ENCODE measurements around the gene PCDH9.

The PCDH9 gene

DNA sequence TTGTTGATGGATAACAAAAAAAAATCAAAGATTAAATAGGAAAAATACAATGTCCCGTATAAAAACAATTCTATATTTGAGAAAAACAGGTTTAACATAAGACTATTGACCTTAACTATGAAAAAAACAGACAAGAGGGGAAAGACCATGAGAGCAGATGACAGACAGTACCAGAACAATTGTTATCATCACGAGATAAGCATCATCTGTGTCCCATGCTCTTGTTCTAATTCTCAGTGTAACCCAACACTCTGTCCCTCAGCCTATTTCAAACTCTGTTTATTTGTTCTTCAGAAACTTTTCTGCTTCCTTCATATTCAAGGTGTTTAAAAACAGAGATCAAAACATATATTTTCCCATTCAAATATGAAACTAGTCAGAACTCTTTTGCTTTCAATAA lies 216.4 kb downstream of the PCDH9 start:
- DNase-seq = no peak

DNA sequence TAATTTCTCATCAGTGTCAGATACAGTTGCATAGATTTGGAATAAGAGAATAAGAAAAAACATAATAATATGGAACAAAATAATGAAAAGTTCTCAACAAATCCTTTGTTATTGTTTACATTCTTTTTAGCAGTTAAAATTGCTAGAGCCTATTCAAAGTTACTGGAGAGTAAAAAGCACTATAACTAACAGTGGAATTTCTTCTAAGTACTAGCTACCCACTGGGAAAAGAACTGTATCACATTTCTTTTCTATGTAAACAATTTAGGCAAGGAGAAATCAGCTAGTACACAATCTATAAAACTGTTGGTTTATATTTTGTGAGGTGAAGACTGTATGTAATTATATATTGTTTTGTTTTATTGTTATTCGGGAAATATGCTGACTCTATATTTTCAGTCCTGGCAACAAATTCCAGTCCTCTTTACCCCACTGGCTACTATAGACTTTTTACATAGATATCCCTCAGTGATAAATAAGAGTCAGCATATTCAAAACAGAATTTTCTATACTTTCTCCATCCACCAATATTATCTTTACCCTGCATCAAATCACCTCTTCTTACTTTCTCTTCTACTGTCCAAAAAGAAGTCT lies 222.0 kb downstream of the PCDH9 start:
- no peak for DNase-seq

DNA sequence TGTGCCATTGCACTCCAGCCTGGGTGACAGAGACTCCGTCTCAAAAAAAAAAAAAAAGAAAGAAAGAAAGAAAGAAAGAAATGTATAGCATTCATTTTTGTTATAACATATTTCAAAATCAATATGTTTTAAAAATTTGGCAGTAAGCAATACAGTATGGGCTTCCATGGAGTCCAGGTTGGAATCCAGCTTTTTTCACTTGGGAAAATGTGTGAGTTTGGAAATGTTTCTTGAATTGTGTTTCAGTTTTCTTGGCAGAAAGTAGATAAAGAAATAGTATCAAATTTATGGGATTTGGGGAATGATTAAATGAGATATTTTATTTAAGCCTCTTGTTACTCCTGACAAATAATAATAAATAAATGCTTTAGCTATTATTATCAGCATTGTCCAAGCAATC lies 225.6 kb downstream of the PCDH9 start:
- no peak for DNase-seq

DNA sequence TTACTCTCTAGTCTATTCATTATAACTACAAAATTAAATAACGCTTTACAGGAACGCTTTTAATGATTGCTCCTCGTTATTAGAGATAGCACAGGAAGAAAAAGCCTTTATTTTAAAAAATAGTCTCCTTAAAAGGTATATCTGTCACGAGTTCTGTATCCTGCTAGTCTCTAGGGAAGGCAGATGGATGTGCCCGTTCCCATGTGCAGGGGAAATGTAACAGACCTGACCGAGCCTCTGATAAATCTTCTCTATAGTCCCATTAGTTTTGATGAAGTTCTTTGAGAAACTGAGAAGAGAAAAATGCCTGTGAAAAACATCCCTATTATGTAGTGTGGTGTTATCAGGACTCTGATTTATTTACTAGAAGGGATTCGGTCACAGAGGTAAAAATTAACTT lies 226.4 kb downstream of the PCDH9 start:
- no peak for DNase-seq

DNA sequence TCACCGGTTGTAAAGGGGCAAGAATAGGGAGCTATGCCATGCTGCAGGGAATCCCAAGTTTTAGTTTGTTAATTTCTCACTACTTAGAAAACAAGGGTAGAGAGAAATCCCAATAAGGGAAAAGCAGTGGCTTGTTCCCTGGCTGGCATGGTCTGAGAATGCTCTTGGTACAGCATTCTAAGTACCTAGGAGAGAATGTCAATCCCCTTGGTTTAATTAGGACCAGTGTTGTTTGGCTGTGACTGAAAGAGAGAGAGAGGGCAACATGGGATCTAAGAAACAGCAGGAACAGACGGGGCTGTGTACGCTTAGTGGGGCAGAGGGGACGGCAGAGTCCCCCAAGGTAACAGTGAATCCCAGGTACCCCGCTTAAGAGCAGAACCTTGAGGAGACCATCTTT lies 228.8 kb downstream of the PCDH9 start:
- DNase-seq = no peak

DNA sequence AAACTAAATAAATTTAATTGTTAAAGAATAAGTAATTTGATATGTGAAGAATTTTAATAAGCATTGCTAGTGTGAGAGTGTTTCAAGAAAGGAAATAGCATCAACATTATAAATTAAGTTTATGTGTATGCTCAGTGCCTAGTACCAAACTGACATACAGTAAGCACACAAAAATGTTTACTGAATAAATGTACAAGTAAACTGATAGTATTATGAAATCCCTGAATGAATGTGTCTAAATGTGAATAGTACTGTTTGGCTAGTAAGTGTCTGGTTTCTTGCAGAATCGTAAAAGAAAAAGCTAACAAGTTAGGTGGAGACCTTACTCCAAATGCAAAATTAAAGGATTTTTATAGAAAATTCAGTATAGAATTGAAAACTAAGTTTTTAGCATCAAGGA lies 233.6 kb downstream of the PCDH9 start:
- DNase-seq = no peak

DNA sequence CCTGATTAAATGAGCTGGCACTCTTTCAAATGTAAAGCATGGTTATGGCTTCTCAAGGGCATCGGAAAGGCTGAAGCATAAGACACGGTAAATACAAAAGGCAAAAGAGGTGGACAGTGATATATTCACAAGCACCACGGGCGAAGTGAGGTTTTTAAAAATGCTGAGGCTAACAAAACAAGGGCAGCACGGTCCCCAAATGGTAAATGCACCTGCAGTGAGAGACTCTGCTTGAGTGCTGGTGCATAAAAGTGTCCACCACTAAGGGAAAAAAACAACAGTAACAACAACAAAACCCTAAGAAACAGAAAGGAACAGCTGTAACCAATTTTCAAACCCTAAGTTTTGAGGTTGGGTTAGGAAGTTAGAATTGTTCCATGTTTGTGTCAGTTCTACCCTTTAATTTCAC lies 234.9 kb downstream of the PCDH9 start:
- DNase-seq = no peak

DNA sequence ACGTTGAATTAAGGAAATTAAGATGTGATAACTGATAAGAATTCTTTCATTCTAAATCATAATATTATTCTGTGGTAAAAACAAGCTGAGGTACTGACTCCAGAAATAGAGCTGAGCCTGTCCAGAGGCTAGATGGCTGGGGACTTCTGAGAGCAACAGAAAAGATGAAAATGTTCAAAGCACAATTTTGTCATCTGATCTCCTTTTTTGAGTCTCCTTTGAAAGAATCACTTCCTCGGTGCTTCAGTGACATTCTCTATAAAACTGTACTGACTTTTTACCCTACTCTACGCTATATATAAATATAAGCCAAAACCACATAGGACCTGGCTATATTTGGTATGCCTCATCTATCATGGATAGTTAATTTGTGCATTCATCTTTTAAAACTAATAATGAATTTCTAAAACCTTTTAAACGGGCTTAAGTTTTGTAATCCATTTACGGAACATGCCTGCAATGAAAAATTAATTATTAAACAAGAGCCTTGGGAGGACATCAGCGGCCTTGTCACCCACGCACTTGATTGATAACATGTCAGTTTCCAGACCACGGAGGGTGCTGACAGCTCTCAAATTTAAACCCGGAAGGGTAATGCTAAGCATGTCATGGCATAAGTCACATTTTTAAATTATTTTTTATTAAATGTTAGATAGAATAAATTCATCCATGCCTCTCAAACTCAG lies 235.5 kb downstream of the PCDH9 start:
- DNase-seq = no peak

DNA sequence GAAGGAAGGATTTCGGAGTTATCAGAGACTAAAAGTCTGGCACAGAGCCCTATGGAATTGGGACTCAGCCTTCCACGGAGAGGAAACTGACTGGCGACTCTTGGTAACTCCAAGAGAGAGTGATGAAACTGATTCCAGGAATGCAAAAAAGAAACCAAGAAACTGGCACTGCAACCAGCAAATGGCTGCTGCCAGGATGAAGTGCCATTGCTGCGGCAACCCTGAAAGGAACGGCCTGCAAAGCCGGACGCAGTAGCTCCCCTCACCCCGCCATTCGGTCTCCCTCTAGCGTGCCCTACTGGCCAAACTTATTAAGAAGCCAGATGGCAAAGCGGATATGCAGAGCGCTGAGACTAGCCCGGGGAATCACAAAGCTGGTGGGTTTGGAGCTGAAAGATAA lies 236.0 kb downstream of the PCDH9 start:
- DNase-seq = no peak

DNA sequence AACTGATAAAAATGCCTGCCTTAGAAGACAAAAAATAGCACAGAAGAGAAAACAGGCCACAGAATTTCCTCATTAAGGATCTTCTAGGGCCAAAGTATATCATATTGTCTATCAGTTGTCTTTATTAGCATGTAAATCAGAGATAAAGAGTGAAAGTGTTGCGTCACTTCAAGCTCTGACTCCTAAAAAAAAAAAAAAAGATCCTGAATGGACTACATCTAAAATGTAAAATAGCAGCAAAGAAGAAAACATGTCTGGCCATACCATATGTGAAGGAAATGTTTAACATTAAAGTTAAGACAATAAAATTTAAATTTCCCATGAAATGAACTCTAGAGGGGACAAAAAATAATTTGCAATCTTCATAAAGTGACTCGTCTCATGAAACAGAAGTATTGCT lies 237.4 kb downstream of the PCDH9 start:
- no peak for DNase-seq

DNA sequence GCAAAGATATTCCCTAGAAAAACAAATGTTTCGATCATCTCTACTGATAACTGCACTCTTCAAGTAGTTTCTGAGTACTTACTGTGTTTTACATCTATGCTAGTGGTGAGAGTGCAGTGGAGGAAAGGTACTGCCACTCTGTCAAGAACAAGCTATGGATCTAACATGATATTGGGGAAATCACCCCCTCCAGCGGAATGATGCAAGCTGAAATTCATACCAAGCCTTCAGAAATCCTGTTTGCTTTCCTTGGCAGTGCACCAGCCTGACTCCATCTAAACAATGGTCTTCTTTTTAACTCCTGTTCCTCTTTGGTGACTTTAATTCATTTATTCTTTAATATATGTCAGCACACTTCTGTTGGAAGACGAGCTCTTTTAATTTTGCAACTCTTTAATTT lies 238.0 kb downstream of the PCDH9 start:
- no peak for DNase-seq

DNA sequence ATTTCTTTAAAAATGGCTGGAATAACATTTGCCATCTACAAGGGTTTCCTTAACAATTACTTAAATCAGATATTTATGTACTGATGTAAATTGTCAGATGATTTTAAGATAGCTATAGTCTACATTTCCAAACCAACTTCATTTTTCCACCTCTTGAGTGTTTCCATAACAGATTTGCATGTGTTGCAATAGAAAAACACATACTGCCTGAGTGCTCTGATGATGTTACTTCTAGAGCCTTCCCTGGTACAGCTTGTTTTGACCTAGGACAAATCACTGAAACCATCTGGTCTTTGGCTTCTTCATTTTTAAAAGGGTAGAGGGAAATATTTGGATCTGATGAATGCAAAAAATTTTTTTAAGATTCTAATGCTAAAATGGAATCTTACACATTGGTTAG lies 245.9 kb downstream of the PCDH9 start:
- DNase-seq = no peak

DNA sequence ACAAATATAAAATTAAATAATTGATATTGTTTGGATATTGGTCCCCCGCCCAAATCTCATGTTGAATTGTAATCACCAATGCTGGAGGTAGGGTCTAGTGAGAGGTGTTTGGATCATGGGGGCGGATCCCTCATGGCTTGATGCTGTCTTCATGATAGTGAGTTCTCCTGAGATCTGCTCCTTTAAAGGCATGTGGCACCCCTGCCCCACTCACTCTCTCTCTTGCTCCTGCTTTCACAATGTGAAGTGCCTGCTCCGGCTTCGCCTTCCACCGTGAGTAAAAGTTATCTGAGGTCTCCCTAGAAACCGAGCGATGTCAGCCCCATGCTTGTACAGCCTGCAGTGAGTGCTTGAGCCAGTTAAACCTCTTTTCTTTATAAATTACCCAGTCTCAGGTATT lies 248.2 kb downstream of the PCDH9 start:
- no peak for DNase-seq

DNA sequence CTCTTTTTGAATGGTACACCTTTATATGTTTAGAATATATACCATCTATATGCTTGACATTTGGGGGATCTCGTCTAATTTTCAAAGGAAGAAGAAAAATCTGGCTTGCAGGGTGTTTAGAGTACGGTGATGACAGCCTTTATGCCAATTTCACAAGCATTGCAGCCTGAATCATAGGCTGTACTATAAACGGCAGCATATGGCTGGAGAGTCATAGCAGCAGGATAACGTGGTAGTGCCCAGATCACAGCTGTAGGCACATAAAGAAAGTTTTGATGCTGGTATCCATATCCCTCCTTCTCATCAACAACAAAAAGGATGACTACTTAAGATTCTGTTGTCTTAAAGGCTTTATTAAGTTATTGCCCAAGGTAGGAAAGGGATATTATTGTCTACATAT lies 253.0 kb downstream of the PCDH9 start:
- no peak for DNase-seq

DNA sequence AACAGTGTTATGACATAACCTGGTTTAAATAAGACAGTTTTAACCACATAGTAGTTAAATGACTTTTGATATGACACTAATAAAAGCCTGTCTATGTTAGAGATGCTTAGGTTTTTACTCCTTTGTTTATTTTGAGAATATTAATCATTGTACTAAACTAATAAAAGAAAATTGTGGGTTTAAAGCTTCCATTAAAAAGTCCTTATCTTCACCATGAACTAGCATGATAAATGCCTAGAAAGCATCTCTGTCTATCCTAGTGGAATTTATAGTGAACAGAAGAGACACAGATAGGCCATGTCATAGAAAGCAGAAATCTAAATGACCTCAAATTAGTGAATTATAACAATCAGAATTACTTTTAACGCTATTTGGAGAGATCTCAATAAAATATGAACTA lies 255.2 kb downstream of the PCDH9 start:
- no peak for DNase-seq

DNA sequence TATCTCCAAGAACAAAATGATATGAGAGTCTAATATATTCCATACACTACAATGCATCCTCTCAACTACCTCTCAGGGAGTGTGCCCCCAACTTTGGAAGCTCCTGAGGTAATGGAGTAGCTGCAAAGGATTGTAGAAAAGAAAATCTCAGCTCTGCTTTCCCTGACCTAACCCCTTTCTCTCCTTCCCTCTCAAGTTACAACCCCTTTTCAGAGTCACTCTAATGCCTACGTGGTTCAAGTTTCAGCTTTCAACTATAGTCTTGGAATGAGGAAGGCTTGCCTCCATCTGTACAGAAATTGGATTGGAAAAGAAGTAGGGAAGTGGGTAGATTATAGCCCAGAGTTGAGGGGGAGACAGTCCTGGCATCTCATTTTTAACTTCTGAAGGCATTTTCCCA lies 256.0 kb downstream of the PCDH9 start:
- DNase-seq = no peak

DNA sequence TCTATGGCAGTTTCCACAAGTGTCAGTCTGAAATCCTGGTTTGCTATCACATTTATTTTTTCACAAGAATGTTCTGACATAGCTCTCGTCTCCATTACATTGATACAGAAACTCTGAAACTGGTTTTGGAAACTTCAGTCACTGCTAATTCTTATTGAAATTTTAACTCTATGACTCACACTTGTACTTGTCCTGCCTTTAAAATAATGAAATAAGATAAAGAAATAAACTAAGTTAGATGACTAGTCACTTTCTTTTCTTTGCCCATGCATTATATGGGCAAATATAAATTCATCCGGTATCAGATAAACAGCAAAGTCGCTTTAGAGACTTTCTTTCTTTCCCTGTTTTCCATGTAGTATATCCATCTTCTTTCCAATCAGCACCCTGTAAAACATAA lies 257.5 kb downstream of the PCDH9 start:
- DNase-seq = no peak

DNA sequence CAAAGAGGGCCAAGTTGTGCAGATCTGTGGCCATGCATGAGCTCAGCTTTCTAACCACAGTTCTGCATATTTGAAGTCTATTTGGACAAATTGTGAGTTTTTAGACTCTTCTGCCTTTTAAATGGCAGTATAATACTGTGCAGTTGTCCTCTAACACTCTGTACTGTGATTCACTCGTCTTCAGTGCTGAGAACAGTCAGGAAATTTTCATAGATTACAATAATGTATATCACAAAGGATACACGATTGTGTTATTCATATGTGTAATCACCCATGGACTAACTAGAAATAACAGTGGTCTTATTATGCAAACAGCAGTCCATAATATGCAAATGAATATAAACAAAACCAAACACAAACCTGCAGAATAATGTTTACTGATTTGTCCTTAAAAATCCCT lies 259.1 kb downstream of the PCDH9 start:
- no peak for DNase-seq

DNA sequence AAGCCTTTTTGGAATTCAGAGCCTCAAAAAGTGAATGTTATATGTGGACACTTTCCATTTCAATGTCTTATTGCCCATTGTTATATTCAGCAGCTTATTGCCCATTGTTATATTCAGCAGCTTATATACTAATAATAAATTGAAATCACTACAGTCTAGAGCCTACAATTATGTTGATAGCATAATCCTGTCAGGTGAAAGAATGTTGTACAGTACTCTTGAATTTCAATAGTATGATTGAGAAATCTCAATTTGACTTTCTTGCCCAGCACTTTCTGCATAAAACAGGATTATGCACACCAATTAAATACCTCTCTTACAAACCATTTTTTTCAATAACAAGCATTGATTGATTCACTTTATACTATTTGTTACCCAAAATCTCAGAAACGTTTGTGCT lies 260.8 kb downstream of the PCDH9 start:
- DNase-seq = no peak

DNA sequence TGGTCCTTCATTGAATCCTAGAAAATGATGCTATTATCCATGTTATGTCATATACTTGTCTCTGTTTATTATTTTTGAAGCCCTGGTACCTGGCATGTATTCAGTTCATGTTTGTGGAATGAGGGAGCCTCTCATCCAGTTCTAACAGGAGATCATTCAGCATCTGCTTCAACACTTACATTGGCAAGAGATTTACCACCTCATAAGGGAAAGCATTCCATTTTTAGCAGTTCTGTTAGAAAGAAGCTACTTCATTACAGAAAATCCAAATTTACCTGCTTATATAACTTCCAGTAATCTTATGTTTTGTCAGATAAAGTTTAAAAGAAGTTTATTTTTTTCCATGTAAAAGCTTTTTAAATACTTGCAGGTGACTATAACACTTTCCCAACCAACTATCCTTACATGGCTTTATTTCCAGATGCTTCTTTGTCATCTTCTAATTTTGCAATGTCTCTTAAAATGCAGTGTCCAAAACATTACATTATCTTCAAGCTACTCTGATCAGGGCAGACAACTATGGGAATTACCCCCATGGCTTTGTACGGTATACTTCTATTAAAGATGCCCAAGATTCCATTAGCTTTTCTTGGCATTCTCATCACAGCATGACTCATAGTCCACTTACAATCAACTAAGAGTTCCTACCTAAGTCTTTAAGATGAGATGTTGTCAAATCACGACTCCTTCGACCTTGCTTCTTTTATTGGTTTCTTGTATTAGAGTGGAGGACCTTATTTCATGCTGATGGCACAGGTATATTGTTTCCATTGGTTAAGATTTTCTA lies 262.1 kb downstream of the PCDH9 start:
- DNase-seq = no peak

DNA sequence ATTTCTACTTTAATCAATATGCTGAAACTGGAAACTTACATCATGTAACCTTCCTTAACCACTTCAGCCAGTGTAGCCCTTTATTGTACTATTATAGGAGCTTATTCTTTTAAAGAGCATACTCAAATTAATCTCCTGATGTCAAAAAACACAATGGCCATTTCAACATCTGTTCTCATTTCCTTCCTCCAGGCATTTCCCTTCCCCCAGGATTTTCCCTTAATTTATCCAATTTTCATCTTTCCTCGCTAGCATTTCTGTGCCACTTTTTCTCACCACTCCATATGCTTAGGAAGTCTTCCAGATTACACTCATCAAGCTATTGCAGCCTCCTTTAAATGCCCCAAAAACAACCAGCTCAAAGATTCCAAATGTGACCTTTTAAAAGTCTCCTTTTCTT lies 265.0 kb downstream of the PCDH9 start:
- DNase-seq = no peak

DNA sequence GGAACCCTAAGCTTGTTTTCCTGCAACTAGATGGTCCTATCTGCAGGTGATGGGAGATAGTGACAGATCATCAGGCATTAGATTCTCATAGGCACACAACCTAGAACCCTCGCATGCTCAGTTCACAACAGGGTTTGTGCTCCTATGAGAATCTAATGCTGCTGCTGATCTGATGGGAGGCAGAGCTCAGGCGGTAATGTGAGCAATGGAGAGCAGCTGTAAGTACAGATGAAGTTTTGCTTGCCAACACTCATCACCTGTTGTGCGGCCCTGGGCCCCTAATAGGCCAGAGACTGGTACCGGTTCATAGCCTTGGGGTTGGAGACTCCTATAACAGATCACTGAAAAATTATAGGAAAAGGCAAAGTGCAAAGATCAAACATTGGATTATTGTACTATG lies 267.2 kb downstream of the PCDH9 start:
- no peak for DNase-seq

DNA sequence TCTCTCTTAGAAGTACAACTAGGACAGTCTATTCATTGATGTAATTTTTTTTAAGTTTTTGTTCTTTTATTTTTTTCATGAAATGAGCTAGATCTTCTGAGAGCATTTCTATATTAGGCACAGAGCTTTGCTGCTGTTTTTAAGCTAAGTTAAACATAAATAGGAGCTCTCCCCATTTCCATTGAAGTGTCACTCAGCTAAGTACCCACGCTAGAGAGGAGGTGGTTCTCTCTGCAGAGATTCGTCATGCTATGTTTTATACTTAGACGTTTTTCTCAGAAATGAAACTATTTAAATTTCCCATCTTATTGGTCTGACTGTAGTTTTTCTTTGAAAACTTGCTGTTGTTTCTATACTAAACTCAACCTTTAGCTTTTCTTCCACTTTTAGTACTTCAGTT lies 271.5 kb downstream of the PCDH9 start:
- DNase-seq = no peak

DNA sequence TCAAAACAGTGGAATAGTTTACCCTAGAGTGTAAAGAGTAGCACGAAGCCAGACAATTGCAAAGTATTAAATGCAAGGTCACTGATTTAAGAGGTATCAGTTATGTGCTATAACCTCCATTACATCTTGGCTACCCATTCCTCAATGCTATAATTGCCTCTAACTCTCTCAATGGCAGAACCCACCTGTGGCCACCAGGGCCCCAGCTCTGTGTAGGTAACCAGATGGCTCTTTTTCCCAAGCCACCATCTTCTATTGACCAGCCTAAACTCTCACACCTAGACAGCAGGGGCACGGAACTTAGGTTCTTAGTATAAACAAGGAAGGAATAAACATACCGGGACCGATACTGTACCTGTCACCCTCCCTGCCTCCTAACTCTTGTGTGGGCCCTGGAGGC lies 277.6 kb downstream of the PCDH9 start:
- DNase-seq = no peak

DNA sequence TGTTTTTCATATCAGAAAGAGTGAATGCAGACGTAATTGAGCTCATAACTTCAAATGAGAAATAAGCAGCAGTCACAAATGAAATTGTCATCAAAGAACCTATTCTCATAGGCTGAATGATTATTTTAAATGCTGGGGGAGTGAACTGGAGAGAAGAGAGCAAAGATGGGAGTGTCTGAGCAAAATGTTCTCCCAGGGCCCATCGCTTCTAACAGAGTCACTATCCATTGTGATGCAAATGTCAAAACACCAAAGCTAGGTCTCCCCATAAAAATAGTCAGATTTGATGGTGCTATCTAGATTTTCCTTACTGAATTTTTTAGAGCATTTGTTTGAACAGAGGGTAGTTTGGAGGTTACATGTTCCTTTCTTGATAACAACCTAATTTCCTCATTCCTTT lies 278.7 kb downstream of the PCDH9 start:
- no peak for DNase-seq
